Muscle layer of colon (tissue), 2 donors: ENCODE results near the gene GOT1.

Source experiments
- H3K27ac ChIP-seq: one replicate; pipeline ENCODE4 v1.7.0; 2013; ENCODE audit warnings: low read depth, mild to moderate bottlenecking, low read length, moderate library complexity
- H3K27me3 ChIP-seq, 2 donors: one replicate each; pipeline ENCODE4 v1.7.0; 2013; ENCODE audit warnings: low read length in 2 of 2, mild to moderate bottlenecking in 2 of 2; ENCODE audit not compliant: insufficient read depth in 2 of 2, control insufficient read depth in 1 of 2
- H3K36me3 ChIP-seq: one replicate; pipeline ENCODE4 v1.7.0; 2013; ENCODE audit warnings: mild to moderate bottlenecking, low read length; ENCODE audit not compliant: insufficient read depth
- H3K4me1 ChIP-seq: one replicate; pipeline ENCODE4 v1.7.0; 2013; ENCODE audit warnings: mild to moderate bottlenecking, low read length; ENCODE audit not compliant: insufficient read depth
- H3K4me3 ChIP-seq, 2 donors: one replicate each; pipeline ENCODE4 v1.7.0; 2013; ENCODE audit warnings: low read length in 2 of 2, low read depth in 1 of 2, mild to moderate bottlenecking in 1 of 2, moderate library complexity in 1 of 2
- H3K9ac ChIP-seq: one replicate; pipeline ENCODE4 v1.7.0; 2013; ENCODE audit warnings: low read length
- H3K9me3 ChIP-seq: one replicate; pipeline ENCODE4 v1.7.0; 2013; ENCODE audit warnings: mild to moderate bottlenecking, low read length
- donor health status: abdominal sarcoma.
- donor health status: Adenocarcinoma of cecum.

GOT1 gene

GRCh38 chr10:99418910-99419624, 11.4 kb downstream of the GOT1 start:
- Histone ChIP-seq H3K36me3 (peaks cover 21% of the 10 kb centered on the region), H3K9me3 (no peaks in the 10 kb centered on the region), H3K4me1 (no peaks in the 10 kb centered on the region), H3K27me3 (no peaks in the 10 kb centered on the region), H3K4me3 (no peak overlapping the region), H3K27ac (no peak overlapping the region), H3K9ac (no peak overlapping the region)

- no peaks in the 10 kb centered on the region for H3K4me1 ChIP-seq
- H3K4me3 ChIP-seq, result no peak overlapping the region
- H3K27me3 ChIP-seq, result no peaks in the 10 kb centered on the region
- no peak overlapping the region for H3K27ac ChIP-seq
- no peaks in the 10 kb centered on the region for H3K9me3 ChIP-seq
- no peak overlapping the region for H3K9ac ChIP-seq
- H3K36me3 ChIP-seq, result peaks cover 3% of the 10 kb centered on the region
Measured at GRCh38 chr10:99412099-99412498, 18.3 kb downstream of the GOT1 start.

- Histone ChIP-seq H3K36me3 (peaks cover 8% of the 10 kb centered on the region), H3K4me1 (no peaks in the 10 kb centered on the region), H3K27me3 (no peaks in the 10 kb centered on the region), H3K9ac (no peak overlapping the region), H3K4me3 (no peak overlapping the region), H3K27ac (no peak overlapping the region), H3K9me3 (no peaks in the 10 kb centered on the region)
Measured at GRCh38 chr10:99411546-99411945, 18.9 kb downstream of the GOT1 start.

GRCh38 chr10:99410876-99411275, 19.5 kb downstream of the GOT1 start:
- Histone ChIP-seq H3K36me3 (peaks cover 15% of the 10 kb centered on the region), H3K27me3 (no peaks in the 10 kb centered on the region), H3K4me1 (no peaks in the 10 kb centered on the region), H3K9me3 (no peaks in the 10 kb centered on the region), H3K27ac (no peak overlapping the region), H3K4me3 (no peak overlapping the region), H3K9ac (no peak overlapping the region)

- no peak overlapping the region for H3K9ac ChIP-seq
- no peak overlapping the region for H3K4me3 ChIP-seq
- H3K9me3 ChIP-seq, result no peaks in the 10 kb centered on the region
- H3K36me3 ChIP-seq, result peaks cover 20% of the 10 kb centered on the region
- no peaks in the 10 kb centered on the region for H3K27me3 ChIP-seq
- H3K27ac ChIP-seq, result no peak overlapping the region
- H3K4me1 ChIP-seq, result no peaks in the 10 kb centered on the region
Measured at GRCh38 chr10:99410146-99410545, 20.3 kb downstream of the GOT1 start.

- H3K4me3 ChIP-seq, result no peak overlapping the region
- H3K27ac ChIP-seq, result no peak overlapping the region
- H3K27me3 ChIP-seq, result no peaks in the 10 kb centered on the region
- no peaks in the 10 kb centered on the region for H3K9me3 ChIP-seq
- no peak overlapping the region for H3K9ac ChIP-seq
- no peaks in the 10 kb centered on the region for H3K4me1 ChIP-seq
- peaks cover 56% of the 10 kb centered on the region for H3K36me3 ChIP-seq
Measured at GRCh38 chr10:99406149-99406548, 24.3 kb downstream of the GOT1 start.

GRCh38 chr10:99403674-99404073, 26.8 kb downstream of the GOT1 start:
- Histone ChIP-seq H3K9ac (no peak overlapping the region), H3K4me1 (no peaks in the 10 kb centered on the region), H3K27ac (no peak overlapping the region), H3K36me3 (peaks cover 68% of the 10 kb centered on the region), H3K4me3 (no peak overlapping the region), H3K27me3 (no peaks in the 10 kb centered on the region), H3K9me3 (no peaks in the 10 kb centered on the region)

GRCh38 chr10:99399664-99400063, 30.8 kb downstream of the GOT1 start:
- H3K9me3 ChIP-seq, result no peaks in the 10 kb centered on the region
- peaks cover 7% of the 10 kb centered on the region for H3K4me1 ChIP-seq
- no peaks in the 10 kb centered on the region for H3K27me3 ChIP-seq
- no peak overlapping the region for H3K4me3 ChIP-seq
- no peak overlapping the region for H3K9ac ChIP-seq
- H3K36me3 ChIP-seq, result peaks cover 61% of the 10 kb centered on the region
- no peak overlapping the region for H3K27ac ChIP-seq

- H3K9ac ChIP-seq, result no peak overlapping the region
- H3K27me3 ChIP-seq, result no peaks in the 10 kb centered on the region
- H3K4me3 ChIP-seq, result no peak overlapping the region
- peaks cover 34% of the 10 kb centered on the region for H3K36me3 ChIP-seq
- H3K9me3 ChIP-seq, result no peaks in the 10 kb centered on the region
- H3K4me1 ChIP-seq, result peaks cover 8% of the 10 kb centered on the region
- H3K27ac ChIP-seq, result no peak overlapping the region
Measured at GRCh38 chr10:99396471-99396870, 34.0 kb downstream of the GOT1 start.

- H3K4me1 ChIP-seq, result peaks cover 8% of the 10 kb centered on the region
- H3K4me3 ChIP-seq, result no peak overlapping the region
- H3K9ac ChIP-seq, result no peak overlapping the region
- no peaks in the 10 kb centered on the region for H3K27me3 ChIP-seq
- H3K27ac ChIP-seq, result no peak overlapping the region
- H3K36me3 ChIP-seq, result peaks cover 30% of the 10 kb centered on the region
- H3K9me3 ChIP-seq, result no peaks in the 10 kb centered on the region
Measured at GRCh38 chr10:99395750-99396445, 34.5 kb downstream of the GOT1 start.

GRCh38 chr10:99394761-99395386, 35.5 kb downstream of the GOT1 start:
- Histone ChIP-seq H3K4me1 (peaks cover 8% of the 10 kb centered on the region), H3K36me3 (peaks cover 24% of the 10 kb centered on the region), H3K27ac (no peak overlapping the region)

More at GRCh38 chr10:99394761-99395386, 35.5 kb downstream of the GOT1 start:
- Histone ChIP-seq H3K9ac (no peak overlapping the region), H3K9me3 (no peaks in the 10 kb centered on the region), H3K27me3 (no peaks in the 10 kb centered on the region), H3K4me3 (no peak overlapping the region)
